Activated naive CD8-positive, alpha-beta T cell treated with anti-CD3 and anti-CD28 coated beads, Interleukin-2, amount 10 ng/mL, durations not matched to agents 7 days and 5 days (primary cell): ENCODE data around the gene RAPGEF2. TPM values are rescaled to one million over a fixed set of nuclear protein-coding genes. Genes with fewer than 3 reads are reported as not detected.
"Not testable (repeated sequence)": the region's sequence is repeated elsewhere in the genome, so short reads cannot be mapped to it uniquely, and the experiment has no call there.

Experiments
- ATAC-seq: fragments of 150-1000 bp; cut with Tn5 transposase; one replicate; pipeline ENCODE4 v1.10.0; 2021; ENCODE audit warnings: low read depth, moderate library complexity
- POLR2A ChIA-PET: fragments of 350-600 bp; sonication (Branson Sonifier 250); formaldehyde crosslinking; loops from one replicate; lab custom pipeline; 2021; ENCODE audit warnings: antibody characterized with exemption; lab: Charles Lee
- DNase-seq: peaks from one replicate; pipeline ENCODE4 v3.0.0; 2021
- H3K27ac Mint-ChIP-seq: one replicate; pipeline ENCODE4 v1.8.0; 2022; ENCODE audit warnings: mild to moderate bottlenecking, mixed read lengths
- H3K27me3 Mint-ChIP-seq: one replicate; pipeline ENCODE4 v1.8.0; 2022; ENCODE audit warnings: mild to moderate bottlenecking, moderate library complexity, mixed read lengths
- H3K36me3 Mint-ChIP-seq: one replicate; pipeline ENCODE4 v1.8.0; 2021; ENCODE audit warnings: mild to moderate bottlenecking, mixed read lengths
- H3K4me1 Mint-ChIP-seq: one replicate; pipeline ENCODE4 v1.8.0; 2021; ENCODE audit warnings: mixed read lengths
- H3K4me3 Mint-ChIP-seq: one replicate; pipeline ENCODE4 v1.8.0; 2022; ENCODE audit warnings: mild to moderate bottlenecking, moderate library complexity, mixed read lengths
- H3K9me3 Mint-ChIP-seq: one replicate; pipeline ENCODE4 v1.8.0; 2021; ENCODE audit warnings: mixed read lengths
- total RNA-seq, 2 experiments: library from RNA; stranded (reverse); gene quantifications; one replicate each; pipeline ENCODE4 v1.2.3, GENCODE V29; 2021

The RAPGEF2 gene
- total RNA-seq, 2 experiments from 2014 or later: 23.2 to 24.1 TPM

DNA sequence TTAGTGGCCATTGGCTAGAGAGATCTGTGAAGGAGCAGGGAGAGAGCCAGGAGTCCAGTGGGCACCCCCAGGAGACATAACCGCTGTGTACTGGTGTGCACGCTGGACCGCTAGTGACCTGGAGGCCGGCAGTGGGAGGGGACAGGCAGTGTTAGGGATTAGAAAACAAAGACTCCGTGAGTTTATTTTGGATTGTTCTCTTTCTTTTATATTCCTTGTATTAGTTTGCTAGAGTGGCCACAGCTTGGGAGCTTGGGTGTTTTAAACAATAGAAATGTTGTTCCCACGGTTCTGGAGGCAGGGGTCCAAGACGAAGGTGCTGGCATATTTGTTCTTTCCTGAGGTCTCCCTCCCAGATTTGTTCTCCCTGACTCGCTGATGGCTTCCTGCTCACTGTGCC, 266.4 kb downstream of the RAPGEF2 start:
- Mint-ChIP-seq H3K36me3 (no peaks in the 10 kb centered on the region), H3K4me1 (no peaks in the 10 kb centered on the region), H3K4me3 (no peak overlapping the region), H3K9me3 (no peaks in the 10 kb centered on the region), H3K27ac (no peak overlapping the region), H3K27me3 (peaks cover 15% of the 10 kb centered on the region)
- ATAC-seq: no peak
- DNase-seq: no peak
- POLR2A ChIA-PET: no interaction called here

GRCh38 chr4:159370286-159370685, 267.4 kb downstream of the RAPGEF2 start:
- no peak for ATAC-seq
- no peak for DNase-seq
- Mint-ChIP-seq H3K36me3 (no peaks in the 10 kb centered on the region), H3K27ac (no peak overlapping the region), H3K4me1 (no peaks in the 10 kb centered on the region), H3K27me3 (peaks cover 16% of the 10 kb centered on the region), H3K9me3 (no peaks in the 10 kb centered on the region), H3K4me3 (no peak overlapping the region)
- POLR2A ChIA-PET: no interaction called here

DNA sequence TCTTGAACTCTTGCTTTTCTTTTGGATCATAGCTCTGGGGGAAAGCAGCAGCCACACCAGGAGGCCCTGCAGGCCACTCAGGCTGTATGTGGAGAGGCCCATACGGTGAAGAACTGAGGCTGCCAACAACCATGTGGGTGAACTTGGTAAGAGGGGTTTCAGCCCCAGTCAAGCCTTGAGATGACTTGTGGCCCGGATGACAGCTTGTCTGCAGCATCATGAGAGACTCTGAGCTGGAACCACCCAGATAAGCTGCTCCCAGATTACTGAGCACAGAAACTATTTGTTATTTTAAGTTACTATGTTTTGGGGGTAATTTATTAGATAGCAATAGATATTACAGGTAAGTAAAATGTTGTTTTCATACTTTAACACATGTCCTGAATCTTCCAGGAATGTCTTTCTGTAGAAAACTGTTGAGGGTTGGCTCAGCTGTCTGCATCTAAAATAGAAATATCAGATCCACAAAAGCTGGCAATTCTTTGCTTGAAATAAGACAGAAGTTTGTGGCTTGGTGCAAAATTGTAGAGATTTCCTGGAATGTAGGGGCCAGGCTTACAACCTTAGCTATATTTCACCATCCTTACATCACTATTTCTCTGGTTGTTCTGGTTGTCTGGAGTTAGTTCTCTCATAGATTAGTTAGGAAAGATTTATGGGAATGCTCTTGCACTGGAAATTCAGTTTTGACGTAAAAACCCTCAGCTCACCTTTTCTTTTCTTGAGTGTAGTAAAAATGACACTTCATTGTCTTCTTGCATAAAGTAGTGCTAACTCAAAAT, 272.1 kb downstream of the RAPGEF2 start:
- Mint-ChIP-seq H3K4me3 (no peak overlapping the region), H3K27ac (no peak overlapping the region), H3K9me3 (peaks cover 3% of the 10 kb centered on the region), H3K4me1 (peaks cover 2% of the 10 kb centered on the region), H3K27me3 (peaks cover 10% of the 10 kb centered on the region), H3K36me3 (no peaks in the 10 kb centered on the region)
- no peak for ATAC-seq
- POLR2A ChIA-PET: no interaction called here
- DNase-seq: no peak

GRCh38 chr4:159376289-159376688, 273.4 kb downstream of the RAPGEF2 start:
- POLR2A ChIA-PET: no interaction called here
- no peak overlapping the region for H3K27ac Mint-ChIP-seq
- no peak for ATAC-seq
- H3K27me3 Mint-ChIP-seq: peaks cover 3% of the 10 kb centered on the region
- H3K4me1 Mint-ChIP-seq: peaks cover 2% of the 10 kb centered on the region
- H3K9me3 Mint-ChIP-seq: peaks cover 3% of the 10 kb centered on the region
- no peak overlapping the region for H3K4me3 Mint-ChIP-seq
- no peak for DNase-seq
- H3K36me3 Mint-ChIP-seq: no peaks in the 10 kb centered on the region

- H3K36me3 Mint-ChIP-seq: no peaks in the 10 kb centered on the region
- H3K4me1 Mint-ChIP-seq: peaks cover 2% of the 10 kb centered on the region
- no peak overlapping the region for H3K4me3 Mint-ChIP-seq
- no peak for DNase-seq
- ATAC-seq: no peak
- H3K27me3 Mint-ChIP-seq: peaks cover 3% of the 10 kb centered on the region
- POLR2A ChIA-PET: no interaction called here
- no peak overlapping the region for H3K27ac Mint-ChIP-seq
- peaks cover 3% of the 10 kb centered on the region for H3K9me3 Mint-ChIP-seq
These were observed 275.3 kb downstream of the RAPGEF2 start for GRCh38 chr4:159378056-159378616.

- H3K4me1 Mint-ChIP-seq, H3K9me3 Mint-ChIP-seq, ATAC-seq, H3K4me3 Mint-ChIP-seq, H3K36me3 Mint-ChIP-seq, H3K27ac Mint-ChIP-seq, H3K27me3 Mint-ChIP-seq, DNase-seq, POLR2A ChIA-PET: not testable (repeated sequence)
These were observed 276.2 kb downstream of the RAPGEF2 start for GRCh38 chr4:159379064-159379463.

GRCh38 chr4:159379836-159380235, 277.0 kb downstream of the RAPGEF2 start:
- Mint-ChIP-seq H3K36me3 (no peaks in the 10 kb centered on the region), H3K27ac (no peak overlapping the region), H3K9me3 (peaks cover 3% of the 10 kb centered on the region), H3K4me3 (no peak overlapping the region), H3K4me1 (peaks cover 2% of the 10 kb centered on the region), H3K27me3 (peaks cover 3% of the 10 kb centered on the region)
- POLR2A ChIA-PET: no interaction called here
- no peak for ATAC-seq
- no peak for DNase-seq

- no peak for DNase-seq
- no peaks in the 10 kb centered on the region for H3K36me3 Mint-ChIP-seq
- peaks cover 2% of the 10 kb centered on the region for H3K4me1 Mint-ChIP-seq
- H3K4me3 Mint-ChIP-seq: no peak overlapping the region
- peaks cover 5% of the 10 kb centered on the region for H3K9me3 Mint-ChIP-seq
- no peak for ATAC-seq
- H3K27ac Mint-ChIP-seq: no peak overlapping the region
- POLR2A ChIA-PET: no interaction called here
- H3K27me3 Mint-ChIP-seq: peaks cover 7% of the 10 kb centered on the region
These were observed 280.1 kb downstream of the RAPGEF2 start for GRCh38 chr4:159382856-159383561.

DNA sequence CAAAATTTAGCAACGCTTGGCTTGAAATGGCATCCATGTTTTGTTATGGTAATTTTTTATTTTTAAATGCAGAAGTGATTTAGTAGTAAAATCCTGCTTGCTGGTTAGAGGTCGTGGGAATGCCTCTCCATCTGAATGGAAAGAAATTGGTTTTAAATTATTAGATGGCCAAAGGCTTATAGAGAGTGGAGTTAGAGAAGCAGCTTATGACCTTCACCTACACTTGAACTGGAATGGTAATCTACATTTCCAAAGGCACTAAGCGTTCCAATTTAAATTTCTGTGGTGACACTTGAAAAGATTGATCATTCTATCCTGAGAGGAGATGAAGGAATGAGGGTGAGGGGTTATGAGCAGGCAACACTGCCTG, 280.7 kb downstream of the RAPGEF2 start:
- H3K9me3 Mint-ChIP-seq: peaks cover 5% of the 10 kb centered on the region
- no peaks in the 10 kb centered on the region for H3K36me3 Mint-ChIP-seq
- peaks cover 2% of the 10 kb centered on the region for H3K4me1 Mint-ChIP-seq
- no peak for ATAC-seq
- H3K27me3 Mint-ChIP-seq: peaks cover 7% of the 10 kb centered on the region
- POLR2A ChIA-PET: no interaction called here
- no peak for DNase-seq
- H3K4me3 Mint-ChIP-seq: no peak overlapping the region
- no peak overlapping the region for H3K27ac Mint-ChIP-seq

DNA sequence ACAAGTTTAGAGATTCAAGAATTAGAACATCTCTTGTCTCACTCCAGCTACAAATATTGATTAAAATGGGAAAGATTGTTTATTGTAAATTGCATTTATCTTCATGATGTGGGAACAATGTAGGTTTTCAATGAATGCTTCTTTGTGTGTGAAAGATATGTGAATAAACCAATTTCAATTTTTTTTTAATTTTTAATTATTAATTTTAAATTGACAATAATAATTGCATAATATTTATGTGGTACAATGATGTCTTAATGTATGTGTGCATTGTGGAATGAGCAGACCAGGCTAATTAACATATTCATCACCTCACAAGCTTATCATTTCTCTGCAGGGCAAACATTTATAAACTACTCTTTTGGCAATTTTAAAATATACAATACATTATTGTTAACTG, 281.1 kb downstream of the RAPGEF2 start:
- Mint-ChIP-seq H3K4me1 (peaks cover under 1% of the 10 kb centered on the region), H3K4me3 (no peak overlapping the region), H3K27me3 (peaks cover 7% of the 10 kb centered on the region), H3K27ac (no peak overlapping the region), H3K36me3 (no peaks in the 10 kb centered on the region), H3K9me3 (peaks cover 6% of the 10 kb centered on the region)
- ATAC-seq (no peak), DNase-seq (no peak)
- POLR2A ChIA-PET: no interaction called here

DNA sequence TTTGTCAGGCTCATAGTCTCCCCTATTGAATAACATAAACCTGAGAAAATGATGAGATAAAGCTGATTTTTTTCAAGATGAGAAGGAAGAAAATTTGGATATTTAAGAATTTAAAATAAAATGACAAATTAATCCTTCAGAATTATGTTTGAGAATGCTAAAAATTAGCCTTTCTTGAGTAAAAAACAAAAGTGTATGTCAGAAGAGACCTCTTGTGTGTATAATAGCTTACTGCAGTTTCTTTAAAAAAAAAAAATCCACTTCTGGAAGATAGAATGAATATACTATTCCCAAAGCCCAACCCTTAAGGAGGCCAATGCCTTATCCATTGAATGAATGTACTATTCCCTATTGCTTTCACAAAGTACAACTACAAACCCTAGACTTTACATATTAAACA, 281.8 kb downstream of the RAPGEF2 start:
- POLR2A ChIA-PET: no interaction called here
- no peaks in the 10 kb centered on the region for H3K4me1 Mint-ChIP-seq
- DNase-seq (no peak), ATAC-seq (no peak)
- H3K36me3 Mint-ChIP-seq: no peaks in the 10 kb centered on the region
- H3K27me3 Mint-ChIP-seq: peaks cover 7% of the 10 kb centered on the region
- no peak overlapping the region for H3K27ac Mint-ChIP-seq
- H3K4me3 Mint-ChIP-seq: no peak overlapping the region
- peaks cover 6% of the 10 kb centered on the region for H3K9me3 Mint-ChIP-seq

GRCh38 chr4:159386620-159387019, 283.7 kb downstream of the RAPGEF2 start:
- no peaks in the 10 kb centered on the region for H3K4me1 Mint-ChIP-seq
- H3K36me3 Mint-ChIP-seq: no peaks in the 10 kb centered on the region
- no peak overlapping the region for H3K4me3 Mint-ChIP-seq
- ATAC-seq (no peak), DNase-seq (no peak)
- H3K27ac Mint-ChIP-seq: no peak overlapping the region
- POLR2A ChIA-PET: no interaction called here
- H3K9me3 Mint-ChIP-seq: peaks cover 3% of the 10 kb centered on the region
- peaks cover 7% of the 10 kb centered on the region for H3K27me3 Mint-ChIP-seq

DNA sequence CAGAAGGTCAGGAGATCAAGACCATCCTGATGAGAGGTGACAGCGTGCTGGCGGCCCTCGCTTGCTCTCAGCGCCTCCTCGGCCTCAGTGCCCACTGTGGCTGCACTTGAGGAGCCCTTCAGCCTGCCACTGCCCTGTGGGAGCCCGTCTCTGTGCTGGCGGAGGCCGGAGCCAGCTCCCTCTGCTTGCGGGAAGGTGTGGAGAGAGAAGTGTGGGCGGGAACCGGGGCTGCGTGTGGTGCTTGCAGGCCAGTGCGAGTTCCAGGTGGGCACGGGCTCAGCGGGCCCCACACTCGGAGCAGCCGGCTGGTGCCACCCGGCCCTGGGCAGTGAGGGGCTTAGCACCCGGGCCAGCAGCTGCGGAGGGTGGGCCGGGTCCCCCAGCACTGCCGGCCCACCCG, 286.9 kb downstream of the RAPGEF2 start:
- POLR2A ChIA-PET: no interaction called here
- ATAC-seq (no peak), DNase-seq (no peak)
- Mint-ChIP-seq H3K4me3 (no peak overlapping the region), H3K9me3 (peaks cover 3% of the 10 kb centered on the region), H3K4me1 (no peaks in the 10 kb centered on the region), H3K36me3 (no peaks in the 10 kb centered on the region), H3K27ac (no peak overlapping the region), H3K27me3 (peaks cover 7% of the 10 kb centered on the region)

DNA sequence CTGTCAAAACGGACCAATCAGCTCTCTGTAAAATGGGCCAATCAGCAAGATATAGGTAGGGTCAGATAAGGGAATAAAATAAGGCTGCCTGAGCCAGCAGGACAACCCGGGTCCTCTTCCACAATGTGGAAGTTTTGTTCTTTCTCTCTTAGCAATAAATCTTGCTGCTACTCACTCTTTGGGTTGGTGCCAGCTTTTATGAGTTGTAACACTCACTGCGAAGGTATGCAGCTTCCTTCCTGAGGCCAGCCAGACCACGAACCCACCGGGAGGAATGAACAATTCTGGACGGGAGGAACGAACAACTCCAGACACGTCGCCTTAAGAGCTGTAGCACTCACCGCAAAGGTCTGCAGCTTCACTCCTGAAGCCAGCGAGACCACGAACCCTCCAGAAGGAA, 287.8 kb downstream of the RAPGEF2 start:
- Mint-ChIP-seq H3K4me3 (no peak overlapping the region), H3K4me1 (no peaks in the 10 kb centered on the region), H3K9me3 (peaks cover 3% of the 10 kb centered on the region), H3K27ac (no peak overlapping the region), H3K27me3 (peaks cover 3% of the 10 kb centered on the region), H3K36me3 (no peaks in the 10 kb centered on the region)
- no peak for ATAC-seq
- no peak for DNase-seq
- POLR2A ChIA-PET: interaction anchor here (0.6 kb wide), 1 partner anchor 18 kb away, joined by 3 read pairs; no protein-coding TSS in a partner anchor
